CD4-positive, alpha-beta T cell treated with Interleukin-4 for 4 hours (primary cell): ENCODE measurements around the gene CXCL11.

ENCODE experiments used
- DNase-seq: peaks from one replicate; pipeline ENCODE4 v3.0.0-alpha.2; 2020

CXCL11 gene

DNA sequence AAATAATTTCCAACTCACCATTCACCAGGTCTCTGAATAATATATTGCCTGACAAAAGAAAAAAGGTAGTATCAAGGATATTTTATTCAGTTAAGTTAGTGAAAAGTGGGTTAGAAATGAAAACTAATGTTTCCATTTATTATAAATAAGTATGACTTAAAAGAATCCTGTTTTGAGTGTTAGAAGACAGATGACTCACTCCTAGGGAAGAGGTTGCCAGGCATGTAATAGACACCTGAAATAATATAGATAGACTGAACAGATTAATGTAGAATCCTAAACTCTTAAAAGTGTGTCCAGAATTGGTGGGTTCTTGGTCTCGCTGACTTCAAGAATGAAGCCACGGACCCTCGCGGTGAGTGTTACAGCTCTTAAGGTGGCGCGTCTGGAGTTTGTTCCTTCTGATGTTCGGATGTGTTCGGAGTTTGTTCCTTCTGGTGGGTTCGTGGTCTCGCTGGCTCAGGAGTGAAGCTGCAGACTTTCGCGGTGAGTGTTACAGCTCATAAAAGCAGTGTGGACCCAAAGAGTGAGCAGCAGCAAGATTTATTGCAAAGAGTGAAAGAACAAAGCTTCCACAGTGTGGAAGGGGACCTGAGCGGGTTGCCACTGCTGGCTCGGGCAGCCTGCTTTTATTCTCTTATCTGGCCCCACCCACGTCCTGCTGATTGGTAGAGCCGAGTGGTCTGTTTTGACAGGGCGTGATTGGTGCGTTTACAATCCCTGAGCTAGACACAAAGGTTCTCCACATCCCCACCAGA is 6.5 kb upstream of the CXCL11 start:
- peak; percentile 8 for DNase-seq

DNA sequence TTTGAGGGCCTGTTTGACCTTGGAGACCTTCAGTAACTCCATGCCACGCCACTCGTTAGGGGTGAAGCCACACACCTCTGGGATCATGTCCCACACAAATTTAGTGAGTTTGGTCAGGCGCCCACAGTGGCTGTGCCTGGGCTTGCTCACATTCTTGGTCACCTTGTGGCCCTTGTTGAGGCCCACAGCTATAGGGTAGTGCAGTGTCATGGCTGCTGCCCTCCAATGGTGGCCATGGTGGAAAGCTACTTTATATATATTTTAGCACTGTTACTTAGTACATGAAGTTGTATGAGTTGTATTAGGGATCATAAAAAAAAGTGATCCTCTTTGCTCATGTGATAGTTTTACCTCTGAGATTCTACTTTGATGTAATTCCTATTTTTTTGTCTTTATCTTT is 985 bp upstream of the CXCL11 start:
- no peak for DNase-seq

DNA sequence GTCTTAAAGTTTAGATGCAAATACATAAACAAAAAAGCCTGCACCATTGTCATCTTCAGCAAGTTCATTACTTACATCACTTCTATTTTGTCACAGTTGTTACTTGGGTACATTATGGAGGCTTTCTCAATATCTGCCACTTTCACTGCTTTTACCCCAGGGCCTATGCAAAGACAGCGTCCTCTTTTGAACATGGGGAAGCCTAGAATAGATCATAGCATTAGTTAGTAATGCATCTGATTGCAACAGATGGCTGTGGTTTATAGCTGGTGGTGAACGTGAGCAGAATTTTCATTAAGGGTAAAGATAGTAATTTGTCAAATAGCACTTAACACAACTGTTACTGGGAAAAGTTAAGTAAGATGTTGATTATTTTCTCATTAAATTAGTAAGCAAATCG is 729 bp downstream of the CXCL11 start:
- DNase-seq, result no peak

DNA sequence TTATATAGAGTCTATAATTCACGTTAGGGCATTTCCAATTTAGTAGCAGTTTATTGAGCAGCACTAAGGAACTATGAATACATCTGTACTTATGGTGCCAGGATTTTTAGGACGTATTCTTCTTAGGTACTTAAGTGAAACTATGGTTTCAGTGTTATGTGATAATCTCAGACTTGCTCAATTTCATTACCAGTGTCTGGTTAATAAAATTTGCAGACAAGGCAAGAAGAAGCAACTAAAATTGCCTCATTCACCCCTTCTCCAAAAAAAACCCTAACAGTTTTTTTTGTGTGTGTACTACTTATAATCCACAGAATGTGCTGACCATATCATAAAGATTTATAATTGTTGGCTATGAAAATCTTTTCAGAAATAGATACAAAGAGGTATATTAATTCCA is 6.6 kb downstream of the CXCL11 start:
- DNase-seq, result no peak

DNA sequence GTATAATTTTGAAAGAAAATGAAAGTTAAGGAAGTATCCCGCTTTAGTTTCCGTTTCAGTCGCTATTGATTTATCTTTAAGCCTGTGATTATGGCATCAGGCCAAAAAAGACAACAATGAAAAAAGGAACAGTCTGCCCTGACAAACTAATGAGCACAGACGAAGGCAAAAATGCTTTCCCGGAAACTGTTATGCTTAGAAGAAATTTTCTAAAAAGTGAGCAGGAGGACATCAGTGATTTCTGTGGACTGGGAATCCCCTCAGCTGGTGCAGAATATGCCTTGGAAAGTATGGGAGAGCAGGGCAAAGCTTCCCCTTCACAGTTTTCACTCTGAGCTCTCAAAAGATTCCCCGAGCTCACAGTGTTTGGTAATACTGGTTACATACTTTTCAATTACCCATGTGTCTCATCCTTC is 7.5 kb downstream of the CXCL11 start:
- DNase-seq, result peak; percentile 12

DNA sequence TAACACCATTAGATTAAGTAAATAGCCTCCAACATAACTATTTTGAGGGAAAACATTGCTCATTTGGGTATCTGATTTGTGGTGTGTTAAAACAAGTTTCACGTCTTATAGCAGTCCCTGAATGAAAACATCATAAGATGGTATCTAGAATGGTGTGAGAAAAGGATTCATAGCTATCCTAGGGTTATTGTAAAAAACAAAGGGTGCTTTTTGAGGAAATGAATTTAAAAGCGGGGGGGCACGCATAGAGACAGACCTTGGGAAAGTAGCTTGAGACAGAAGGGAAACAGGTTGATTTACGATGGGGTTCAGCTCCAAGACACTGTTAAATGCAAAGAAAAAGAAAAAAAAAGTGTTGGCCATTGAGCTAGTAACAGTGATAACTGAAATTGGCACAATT is 11.8 kb downstream of the CXCL11 start:
- no peak for DNase-seq

DNA sequence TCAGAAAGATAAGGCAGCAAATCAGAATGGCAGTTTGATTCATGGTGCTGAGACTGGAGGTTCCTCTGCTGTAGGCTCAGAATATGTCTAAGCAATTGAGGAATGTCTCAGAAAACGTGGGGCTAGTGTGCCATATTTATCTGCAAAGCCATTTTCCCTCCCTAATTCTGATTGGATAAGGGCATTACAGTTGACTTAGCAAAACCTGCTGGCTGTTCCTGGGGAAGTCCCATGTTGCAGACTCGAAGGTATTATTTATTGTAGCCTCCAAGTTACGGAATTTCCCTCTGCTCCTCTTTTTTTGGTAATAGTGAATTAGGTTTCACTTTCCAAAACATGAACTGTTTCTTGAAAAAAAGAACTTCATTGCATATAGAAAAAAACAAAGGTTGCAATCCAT is 12.5 kb downstream of the CXCL11 start, which contains the start of gene CXCL10:
CXCL10 (minus strand) TSS at position 109 of the 400 bp plus-strand sequence; CDS start at position 43, 66 bp downstream.
- peak; percentile 30 for DNase-seq

DNA sequence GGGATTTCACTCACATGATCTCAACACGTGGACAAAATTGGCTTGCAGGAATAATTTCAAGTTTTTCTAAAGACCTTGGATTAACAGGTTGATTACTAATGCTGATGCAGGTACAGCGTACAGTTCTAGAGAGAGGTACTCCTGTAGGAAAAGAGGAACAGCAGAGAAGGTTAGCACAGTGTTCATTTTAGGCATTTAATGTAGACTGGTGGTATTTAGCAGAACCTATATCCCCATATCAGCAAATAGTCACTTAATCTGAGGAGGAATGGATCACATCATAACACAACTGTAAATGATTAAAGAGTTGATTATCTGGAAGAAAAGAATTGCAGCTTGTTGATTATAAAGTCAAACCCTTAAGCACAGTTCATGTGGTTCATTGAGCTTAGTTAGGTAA is 13.2 kb downstream of the CXCL11 start:
- DNase-seq, result no peak

DNA sequence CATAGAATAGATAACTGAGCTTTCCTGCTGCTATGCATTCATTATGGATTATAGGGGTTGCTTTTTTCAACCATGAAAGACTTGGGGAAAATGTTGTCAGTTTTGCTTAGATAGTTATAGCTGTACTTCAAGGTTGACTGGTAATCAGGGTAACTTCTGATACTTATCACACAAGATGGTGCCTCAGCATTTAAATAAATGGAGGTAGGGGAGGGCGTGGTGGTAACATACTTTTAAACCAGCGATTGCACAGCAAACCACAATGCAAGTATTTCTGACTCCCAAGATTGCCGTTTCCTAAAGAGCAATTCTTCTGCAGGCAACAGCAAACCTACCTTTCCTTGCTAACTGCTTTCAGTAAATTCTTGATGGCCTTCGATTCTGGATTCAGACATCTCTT is 13.8 kb downstream of the CXCL11 start:
- no peak for DNase-seq

DNA sequence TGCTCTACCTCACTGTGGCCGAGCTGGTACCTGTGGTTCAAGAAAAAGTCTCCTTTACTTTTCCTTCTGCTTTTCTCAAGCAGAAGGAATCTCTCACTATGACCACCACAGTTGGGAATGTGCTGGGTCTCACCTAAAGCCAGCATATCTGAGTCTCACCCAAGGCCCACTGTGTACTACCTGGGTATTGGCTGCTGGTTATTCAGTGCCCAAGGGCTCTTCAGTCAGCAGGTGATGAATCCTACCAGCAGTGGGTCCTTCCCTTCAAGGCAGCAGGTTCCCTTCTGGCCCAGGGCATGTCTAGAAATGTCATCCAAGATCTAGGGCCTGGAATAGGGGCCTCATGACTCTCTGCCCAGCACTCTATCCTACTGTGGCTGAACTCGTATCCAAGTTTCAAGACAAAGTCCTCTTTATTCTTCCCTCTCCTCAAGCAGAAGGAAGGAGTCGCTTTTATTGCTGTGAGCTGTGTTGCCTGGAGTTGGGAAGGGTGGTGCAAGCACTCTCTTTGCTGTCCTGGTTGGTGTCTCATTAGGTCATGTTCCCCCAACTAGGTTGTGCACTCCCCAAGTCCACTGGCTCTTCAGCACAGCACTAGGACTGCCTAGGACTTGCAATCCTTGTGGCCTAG is 18.7 kb downstream of the CXCL11 start:
- DNase-seq, result no peak

DNA sequence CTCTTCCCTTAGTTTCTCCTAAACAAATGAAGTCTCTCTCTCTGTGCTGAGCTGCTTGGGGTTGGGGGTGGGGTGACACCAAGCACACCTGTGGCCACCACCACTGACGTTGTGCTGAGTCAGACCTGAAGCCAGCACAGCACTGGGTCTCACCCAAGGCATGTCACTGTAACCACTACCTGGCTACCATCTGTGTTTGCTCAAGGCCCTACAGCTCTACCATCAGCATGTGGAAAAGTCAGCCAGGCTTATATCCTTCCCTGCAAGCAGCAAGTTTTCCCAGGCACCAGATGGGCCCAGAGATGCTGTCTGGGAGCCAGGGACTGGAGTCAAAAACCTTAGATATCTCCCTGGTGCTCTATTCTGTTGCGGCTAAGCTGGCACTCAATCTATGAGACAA is 19.5 kb downstream of the CXCL11 start:
- no peak for DNase-seq

DNA sequence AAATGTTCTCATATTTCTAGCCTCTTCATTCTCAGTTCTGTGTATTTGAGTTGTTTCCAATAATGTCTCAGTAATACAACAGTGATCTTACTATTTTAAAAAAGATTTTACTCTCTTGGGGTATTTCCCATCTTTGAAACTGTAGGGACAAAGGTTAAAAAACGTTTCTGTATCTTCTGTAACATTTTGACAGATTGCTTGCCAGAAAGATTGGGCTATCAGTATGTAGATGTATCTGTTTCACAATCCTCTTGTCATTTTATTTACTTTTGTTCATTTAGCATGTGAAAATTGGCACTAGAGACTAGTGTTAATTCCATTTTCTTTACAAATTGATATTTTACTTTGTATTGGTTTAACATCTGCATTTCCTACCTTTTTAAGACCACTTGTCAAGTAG is 22.3 kb downstream of the CXCL11 start:
- no peak for DNase-seq

DNA sequence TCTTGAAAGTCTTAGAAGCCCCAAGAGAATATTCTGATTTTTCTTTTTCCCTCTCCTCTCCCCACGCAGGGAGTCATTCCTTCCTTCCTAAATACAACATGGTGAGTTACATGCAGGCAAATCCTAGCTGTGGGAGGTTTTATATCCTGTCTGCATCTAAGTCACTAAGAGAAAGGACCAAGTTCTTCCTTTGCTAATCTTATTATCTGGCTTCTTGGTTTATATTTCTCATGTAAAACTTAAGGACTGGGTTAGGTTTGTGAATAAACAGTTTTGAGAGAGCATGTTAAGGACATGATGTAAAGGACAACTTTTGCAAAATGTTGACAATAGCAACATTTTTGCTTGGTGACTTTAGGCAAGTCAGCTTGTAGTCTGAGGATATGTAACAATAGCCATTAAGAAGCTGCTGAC is 23.5 kb downstream of the CXCL11 start:
- DNase-seq, result no peak

DNA sequence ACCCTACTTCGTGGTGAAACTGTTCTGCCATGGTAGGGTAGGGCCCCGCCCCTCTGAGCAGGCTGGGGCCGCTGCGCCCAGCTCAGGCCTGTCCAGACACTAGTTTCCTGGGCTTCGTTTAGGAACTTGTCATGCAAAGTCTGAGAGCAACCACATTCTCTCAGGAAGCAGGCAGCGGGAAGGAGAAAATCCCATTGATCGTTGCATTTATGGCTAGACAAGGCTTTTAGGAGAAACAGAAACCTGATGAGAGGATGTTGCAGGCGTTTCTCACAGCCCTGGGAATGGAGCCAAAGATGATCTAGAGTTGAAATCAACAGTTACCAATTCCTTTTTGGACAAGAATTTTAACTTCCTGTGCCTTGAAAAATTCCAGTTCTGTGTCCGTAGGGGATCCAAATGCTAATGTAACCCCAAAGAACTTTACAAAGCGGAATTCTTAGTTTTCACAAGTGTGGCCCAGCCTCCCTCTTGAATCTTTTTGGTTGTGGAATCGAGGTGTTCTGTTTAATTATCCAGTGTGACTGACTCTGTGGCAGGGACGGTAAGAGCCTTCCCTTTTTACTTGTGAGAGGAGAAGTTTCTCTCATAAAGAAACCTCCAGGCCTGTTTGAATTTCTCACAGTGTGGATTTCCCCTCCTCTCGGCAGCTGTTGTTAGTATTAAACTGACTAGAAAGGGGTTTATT is 24.0 kb downstream of the CXCL11 start:
- no peak for DNase-seq

DNA sequence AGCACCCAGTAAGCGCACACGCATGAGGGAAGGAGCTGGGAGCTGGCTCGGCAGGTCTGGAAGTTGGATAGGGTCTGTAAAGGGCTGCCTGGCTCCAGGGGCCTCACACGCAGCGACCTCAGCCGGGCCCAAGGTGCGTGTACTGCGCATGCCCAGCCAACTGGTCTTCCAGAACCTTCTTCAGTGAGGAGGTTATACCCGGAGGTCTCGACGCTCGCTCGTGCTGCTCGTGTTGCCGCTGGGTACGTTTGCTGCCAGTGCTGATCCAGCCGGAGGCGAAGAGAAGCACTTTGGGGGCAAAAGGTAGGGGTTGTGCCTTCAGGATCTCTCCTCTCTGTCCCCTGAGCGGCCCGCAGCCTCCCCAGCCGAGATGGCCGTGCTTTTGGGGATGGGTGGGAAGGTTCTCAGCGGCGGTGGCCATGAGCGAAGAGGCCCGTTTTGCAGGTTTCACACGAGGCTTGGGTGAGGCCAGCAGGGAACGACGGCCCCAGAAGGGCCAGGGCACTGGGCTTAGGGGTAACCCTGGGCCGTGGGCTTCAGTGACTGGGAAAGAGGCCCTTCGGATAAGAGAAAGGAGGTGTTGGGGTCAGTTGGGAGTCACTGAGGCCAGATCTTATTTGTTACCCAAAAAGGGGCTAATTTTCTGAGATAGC is 24.7 kb downstream of the CXCL11 start:
- DNase-seq, result no peak

DNA sequence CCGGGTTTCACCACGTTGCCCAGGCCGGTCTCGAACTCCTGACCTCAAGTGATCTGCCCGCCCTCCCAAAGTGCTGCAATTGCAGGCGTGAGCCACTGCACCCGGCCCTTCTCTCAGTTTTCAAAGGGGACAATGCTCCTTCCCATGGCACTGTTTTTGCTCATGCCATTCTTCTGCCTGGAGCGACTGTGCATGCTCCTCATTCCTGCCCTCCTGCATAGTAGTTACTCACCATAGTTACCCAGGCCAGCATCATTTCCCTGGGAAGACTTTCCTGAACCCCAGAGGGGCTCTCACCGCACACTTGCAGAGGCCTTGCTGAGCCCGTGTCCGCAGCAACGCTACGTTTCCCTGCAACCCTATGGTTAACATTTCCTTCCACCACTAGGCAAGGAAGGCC is 25.3 kb downstream of the CXCL11 start:
- no peak for DNase-seq

DNA sequence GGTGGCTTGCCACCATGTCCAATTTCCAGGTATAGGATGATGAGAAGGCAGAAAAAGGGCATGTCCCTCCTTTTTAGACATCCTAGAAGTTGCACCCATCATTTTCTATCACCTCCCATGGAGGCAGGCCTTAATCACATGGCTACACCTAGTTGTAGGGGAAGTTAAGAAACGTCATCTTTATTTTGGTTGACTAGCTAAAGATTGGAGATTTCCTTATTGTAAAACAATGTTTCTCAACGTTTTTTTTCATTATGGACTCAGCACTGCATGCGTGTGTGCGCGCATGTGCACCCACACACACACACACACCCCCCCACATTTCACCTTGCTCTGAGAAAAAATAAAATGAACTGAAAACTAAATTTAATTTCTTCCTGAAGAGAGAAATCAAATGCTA is 26.6 kb downstream of the CXCL11 start:
- DNase-seq, result no peak

DNA sequence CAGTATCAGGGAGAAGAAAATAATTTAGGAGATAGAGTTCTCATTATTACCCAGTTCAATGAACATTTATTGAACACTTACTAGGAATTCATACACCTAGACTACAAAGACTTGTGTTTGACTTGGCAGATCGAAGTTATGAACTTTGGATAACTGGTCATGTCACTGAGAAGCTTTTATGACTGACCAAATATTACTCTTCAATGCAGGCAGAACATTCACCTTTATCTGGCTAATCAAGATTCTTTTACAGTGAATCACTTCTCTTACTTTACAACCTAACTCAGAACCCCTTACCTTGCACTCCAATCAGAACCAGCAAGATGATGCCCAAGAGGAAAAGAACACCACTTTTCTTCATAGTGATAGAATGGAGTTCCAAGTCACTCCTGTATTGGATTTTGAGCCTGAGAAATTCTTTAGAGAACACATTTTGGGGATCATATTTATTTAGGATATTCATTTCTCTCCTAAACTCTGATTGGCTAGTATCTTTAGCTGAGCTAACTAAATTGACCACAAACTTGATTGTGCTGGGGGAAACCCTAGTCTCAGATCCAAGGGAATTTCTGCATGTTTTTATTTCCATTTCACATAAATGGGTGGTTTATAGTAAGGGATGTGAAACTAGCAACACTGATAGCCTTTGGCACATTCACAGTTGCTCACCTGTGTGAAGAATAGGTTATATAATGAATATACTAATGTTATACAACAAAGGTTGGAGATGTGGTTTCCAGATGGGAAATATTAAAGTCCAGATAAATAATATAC is 28.6 kb downstream of the CXCL11 start, which contains the start of gene CXCL9:
CXCL9 (minus strand) TSS at position 421 of the 774 bp plus-strand sequence; CDS start at position 361, 60 bp downstream.
- DNase-seq, result no peak

DNA sequence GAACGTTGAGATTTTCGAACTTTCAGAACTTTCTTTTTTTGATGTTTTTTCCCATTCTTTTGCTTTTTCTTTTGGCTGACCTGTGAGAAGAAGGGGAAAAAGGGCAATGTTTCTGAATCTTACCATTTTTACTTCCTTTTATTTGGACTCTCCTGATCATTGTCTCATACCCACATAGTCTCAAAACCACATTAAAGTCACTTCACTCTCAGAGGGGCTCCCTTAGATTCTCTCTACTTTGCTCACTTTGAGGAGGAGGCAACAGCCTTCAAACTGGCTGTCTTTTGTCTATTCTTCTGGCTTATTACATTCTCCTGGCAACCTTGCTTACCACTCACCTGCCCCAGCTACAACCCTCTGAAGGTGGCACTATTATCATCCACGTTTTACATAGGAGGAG is 32.2 kb downstream of the CXCL11 start:
- no peak for DNase-seq

DNA sequence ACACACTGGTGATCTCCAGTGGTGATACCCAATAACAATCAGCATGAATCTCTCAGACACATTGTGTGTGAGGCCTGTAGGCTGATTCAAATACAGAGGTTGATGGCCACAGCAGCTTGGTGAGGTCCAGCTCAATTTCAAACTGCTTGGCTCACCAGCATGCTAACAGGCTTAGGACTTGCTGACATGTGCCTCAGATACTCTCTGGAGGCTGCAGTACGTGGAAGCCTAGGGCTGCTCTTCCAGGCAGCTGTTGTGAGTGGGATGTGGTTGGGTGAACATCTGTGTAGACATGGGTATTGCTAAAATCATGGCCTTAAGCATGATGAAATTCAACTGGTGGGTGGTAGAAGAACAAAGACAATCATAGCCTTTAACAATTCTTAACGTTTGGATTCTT is 32.8 kb downstream of the CXCL11 start:
- DNase-seq, result no peak

DNA sequence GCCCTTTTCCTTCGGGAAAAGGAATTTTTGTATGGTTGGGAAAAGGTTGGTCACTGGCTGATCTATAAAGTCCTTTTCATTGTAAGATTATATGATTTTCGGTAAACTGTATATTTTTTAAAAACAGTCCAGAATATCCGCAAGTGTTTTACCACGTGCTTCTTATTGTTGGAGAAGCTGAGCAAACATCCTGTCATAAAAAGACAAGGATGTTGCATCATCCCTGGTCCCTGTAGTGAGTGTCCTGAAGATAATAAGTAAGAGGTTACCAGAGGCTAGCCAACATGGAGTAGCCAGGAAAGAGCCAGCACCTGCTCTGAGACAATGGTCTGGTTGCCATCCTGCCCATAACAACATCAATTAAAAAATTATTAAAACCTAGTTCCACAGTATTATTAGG is 33.7 kb downstream of the CXCL11 start:
- DNase-seq, result no peak

DNA sequence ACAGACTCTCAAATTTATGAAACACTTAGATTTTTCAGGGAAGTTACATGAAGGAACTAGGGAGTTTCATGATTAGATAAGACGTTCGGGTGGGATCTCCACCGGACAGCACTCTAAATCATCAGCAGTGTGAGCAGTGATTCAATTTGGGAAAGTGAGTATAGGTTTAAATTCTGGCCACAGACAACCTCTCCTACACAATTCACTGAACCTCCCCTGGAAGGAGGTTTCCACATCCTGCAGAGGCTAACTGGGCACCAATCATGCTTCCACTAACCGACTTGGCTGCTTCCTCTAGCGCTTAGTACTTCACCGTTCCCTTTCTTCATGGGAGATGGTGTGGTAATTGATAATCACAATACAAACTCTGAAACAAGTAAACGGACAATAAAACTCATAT is 34.2 kb downstream of the CXCL11 start:
- no peak for DNase-seq

DNA sequence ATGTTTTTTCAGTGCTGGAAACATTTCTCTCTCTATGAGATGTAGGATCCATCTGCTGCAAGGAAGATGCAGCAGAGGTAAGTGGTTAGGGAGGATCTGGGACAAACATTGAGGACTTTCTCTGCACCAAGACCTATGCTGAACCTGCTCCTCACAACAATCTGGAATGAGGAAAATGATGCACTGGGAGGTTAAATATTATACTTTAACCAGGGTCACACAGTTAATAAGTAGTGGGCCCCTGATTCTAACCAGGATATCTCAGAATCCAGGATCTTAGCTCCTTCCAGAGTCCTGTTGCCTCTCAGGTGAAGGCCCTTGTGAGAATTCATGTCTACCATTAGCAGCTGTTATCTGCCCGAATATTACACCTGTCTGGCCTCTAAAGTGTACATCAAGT is 35.6 kb downstream of the CXCL11 start:
- DNase-seq, result no peak
